K562 (cell line): ENCODE results near the gene ELOB. TPM values are rescaled to one million over a fixed set of nuclear protein-coding genes. Genes with fewer than 3 reads are reported as not detected.
A peak's percentile ranks its signal among the peaks of the same experiment; 100 is the strongest.

Experiments used
- BCOR ChIP-seq: fragments of 450-650 bp; IDR thresholded peaks from 2 replicates; pipeline ENCODE4 v1.6.1; 2016
- CREM ChIP-seq: IDR thresholded peaks from 2 replicates; pipeline ENCODE4 v1.6.1; 2014; ENCODE audit warnings: antibody characterized with exemption, low read depth
- FOXA1 ChIP-seq: fragments of 450-650 bp; IDR thresholded peaks from 2 replicates; pipeline ENCODE4 v1.6.1; 2016; ENCODE audit warnings: mild to moderate bottlenecking, borderline replicate concordance
- HIVEP1 ChIP-seq: fragments of 250-450 bp; sonication (Bioruptor Pico); IDR thresholded peaks from 2 replicates; pipeline ENCODE4 v1.4.0; 2020; ENCODE audit warnings: mild to moderate bottlenecking
- KDM1A ChIP-seq, 2 experiments: fragments of 450-650 bp; IDR thresholded peaks; 2 replicates each; pipeline ENCODE4 v1.6.1; 2016; ENCODE audit warnings: mild to moderate bottlenecking in 2 of 2
- MEIS2 ChIP-seq: fragments of 450-650 bp; IDR thresholded peaks from 2 replicates; pipeline ENCODE4 v1.6.1; 2014; ENCODE audit warnings: mild to moderate bottlenecking; ENCODE audit not compliant: partially characterized antibody
- MYNN ChIP-seq, 2 experiments: sonication (generic); formaldehyde crosslinking in 1 of 2; IDR thresholded peaks; 2 replicates each; pipeline versions ENCODE4 v1.5.0 to v1.6.1; 2016 to 2020; ENCODE audit warnings: antibody characterized with exemption in 1 of 2, missing genetic modification reagents in 1 of 2
- RAD51 ChIP-seq: fragments of 450-650 bp; IDR thresholded peaks from 2 replicates; pipeline ENCODE4 v1.7.1; 2016; ENCODE audit warnings: low read depth, mild to moderate bottlenecking, borderline replicate concordance
- RBM25 ChIP-seq: fragments of 200-400 bp; formaldehyde crosslinking; IDR thresholded peaks from 2 replicates; pipeline ENCODE4 v1.6.1; 2018; ENCODE audit warnings: low read length, low read depth, moderate library complexity; ENCODE audit not compliant: severe bottlenecking
- SPI1 ChIP-seq: IDR thresholded peaks from 2 replicates; pipeline ENCODE4 v1.6.1; 2011; ENCODE audit warnings: low read depth, low read length, control low read depth, borderline replicate concordance
- polyA plus RNA-seq, 8 experiments: library from polyadenylated mRNA; depleted of rRNA in 4 of 8; stranded (reverse) in 5 of 8; unstranded in 3 of 8; fragments of >200 nt; fragmentation: Nextera tagmentation in 2 of 8; fragmentation: Illumina TruSeq in 1 of 8; extraction: Ambion mirVana in 2 of 8; extraction: Trizol in 1 of 8; gene quantifications; 2 replicates each; pipeline versions ENCODE4 v1.2.1 to v1.2.3, GENCODE V29; 2011 to 2014; ENCODE audit warnings: inconsistent platforms in 1 of 8, missing spikeins in 1 of 8
- total RNA-seq, 7 experiments: library from RNA; depleted of rRNA in 6 of 7; stranded (reverse); fragments of >200 nt in 6 of 7; fragmentation: Illumina TruSeq in 2 of 7; extraction: Trizol in 2 of 7; gene quantifications; 2 replicates each; pipeline versions ENCODE4 v1.2.1 to v1.2.3, GENCODE V29; 2011 to 2021; ENCODE audit warnings: low replicate concordance in 1 of 7
- TF ChIP-seq, protein P1 (sequence below): fragments of 450-650 bp; IDR thresholded peaks from 2 replicates; pipeline ENCODE4 v1.6.1; 2016; ENCODE audit warnings: mild to moderate bottlenecking, moderate library complexity

The ELOB gene
- total and polyA plus RNA-seq, 9 of the 15 experiments (the other 6 are each of a cell fraction or from before 2014, with no cell fraction given): 63.2 to 791 (median 237) TPM

- TF ChIP-seq, protein P1, sequence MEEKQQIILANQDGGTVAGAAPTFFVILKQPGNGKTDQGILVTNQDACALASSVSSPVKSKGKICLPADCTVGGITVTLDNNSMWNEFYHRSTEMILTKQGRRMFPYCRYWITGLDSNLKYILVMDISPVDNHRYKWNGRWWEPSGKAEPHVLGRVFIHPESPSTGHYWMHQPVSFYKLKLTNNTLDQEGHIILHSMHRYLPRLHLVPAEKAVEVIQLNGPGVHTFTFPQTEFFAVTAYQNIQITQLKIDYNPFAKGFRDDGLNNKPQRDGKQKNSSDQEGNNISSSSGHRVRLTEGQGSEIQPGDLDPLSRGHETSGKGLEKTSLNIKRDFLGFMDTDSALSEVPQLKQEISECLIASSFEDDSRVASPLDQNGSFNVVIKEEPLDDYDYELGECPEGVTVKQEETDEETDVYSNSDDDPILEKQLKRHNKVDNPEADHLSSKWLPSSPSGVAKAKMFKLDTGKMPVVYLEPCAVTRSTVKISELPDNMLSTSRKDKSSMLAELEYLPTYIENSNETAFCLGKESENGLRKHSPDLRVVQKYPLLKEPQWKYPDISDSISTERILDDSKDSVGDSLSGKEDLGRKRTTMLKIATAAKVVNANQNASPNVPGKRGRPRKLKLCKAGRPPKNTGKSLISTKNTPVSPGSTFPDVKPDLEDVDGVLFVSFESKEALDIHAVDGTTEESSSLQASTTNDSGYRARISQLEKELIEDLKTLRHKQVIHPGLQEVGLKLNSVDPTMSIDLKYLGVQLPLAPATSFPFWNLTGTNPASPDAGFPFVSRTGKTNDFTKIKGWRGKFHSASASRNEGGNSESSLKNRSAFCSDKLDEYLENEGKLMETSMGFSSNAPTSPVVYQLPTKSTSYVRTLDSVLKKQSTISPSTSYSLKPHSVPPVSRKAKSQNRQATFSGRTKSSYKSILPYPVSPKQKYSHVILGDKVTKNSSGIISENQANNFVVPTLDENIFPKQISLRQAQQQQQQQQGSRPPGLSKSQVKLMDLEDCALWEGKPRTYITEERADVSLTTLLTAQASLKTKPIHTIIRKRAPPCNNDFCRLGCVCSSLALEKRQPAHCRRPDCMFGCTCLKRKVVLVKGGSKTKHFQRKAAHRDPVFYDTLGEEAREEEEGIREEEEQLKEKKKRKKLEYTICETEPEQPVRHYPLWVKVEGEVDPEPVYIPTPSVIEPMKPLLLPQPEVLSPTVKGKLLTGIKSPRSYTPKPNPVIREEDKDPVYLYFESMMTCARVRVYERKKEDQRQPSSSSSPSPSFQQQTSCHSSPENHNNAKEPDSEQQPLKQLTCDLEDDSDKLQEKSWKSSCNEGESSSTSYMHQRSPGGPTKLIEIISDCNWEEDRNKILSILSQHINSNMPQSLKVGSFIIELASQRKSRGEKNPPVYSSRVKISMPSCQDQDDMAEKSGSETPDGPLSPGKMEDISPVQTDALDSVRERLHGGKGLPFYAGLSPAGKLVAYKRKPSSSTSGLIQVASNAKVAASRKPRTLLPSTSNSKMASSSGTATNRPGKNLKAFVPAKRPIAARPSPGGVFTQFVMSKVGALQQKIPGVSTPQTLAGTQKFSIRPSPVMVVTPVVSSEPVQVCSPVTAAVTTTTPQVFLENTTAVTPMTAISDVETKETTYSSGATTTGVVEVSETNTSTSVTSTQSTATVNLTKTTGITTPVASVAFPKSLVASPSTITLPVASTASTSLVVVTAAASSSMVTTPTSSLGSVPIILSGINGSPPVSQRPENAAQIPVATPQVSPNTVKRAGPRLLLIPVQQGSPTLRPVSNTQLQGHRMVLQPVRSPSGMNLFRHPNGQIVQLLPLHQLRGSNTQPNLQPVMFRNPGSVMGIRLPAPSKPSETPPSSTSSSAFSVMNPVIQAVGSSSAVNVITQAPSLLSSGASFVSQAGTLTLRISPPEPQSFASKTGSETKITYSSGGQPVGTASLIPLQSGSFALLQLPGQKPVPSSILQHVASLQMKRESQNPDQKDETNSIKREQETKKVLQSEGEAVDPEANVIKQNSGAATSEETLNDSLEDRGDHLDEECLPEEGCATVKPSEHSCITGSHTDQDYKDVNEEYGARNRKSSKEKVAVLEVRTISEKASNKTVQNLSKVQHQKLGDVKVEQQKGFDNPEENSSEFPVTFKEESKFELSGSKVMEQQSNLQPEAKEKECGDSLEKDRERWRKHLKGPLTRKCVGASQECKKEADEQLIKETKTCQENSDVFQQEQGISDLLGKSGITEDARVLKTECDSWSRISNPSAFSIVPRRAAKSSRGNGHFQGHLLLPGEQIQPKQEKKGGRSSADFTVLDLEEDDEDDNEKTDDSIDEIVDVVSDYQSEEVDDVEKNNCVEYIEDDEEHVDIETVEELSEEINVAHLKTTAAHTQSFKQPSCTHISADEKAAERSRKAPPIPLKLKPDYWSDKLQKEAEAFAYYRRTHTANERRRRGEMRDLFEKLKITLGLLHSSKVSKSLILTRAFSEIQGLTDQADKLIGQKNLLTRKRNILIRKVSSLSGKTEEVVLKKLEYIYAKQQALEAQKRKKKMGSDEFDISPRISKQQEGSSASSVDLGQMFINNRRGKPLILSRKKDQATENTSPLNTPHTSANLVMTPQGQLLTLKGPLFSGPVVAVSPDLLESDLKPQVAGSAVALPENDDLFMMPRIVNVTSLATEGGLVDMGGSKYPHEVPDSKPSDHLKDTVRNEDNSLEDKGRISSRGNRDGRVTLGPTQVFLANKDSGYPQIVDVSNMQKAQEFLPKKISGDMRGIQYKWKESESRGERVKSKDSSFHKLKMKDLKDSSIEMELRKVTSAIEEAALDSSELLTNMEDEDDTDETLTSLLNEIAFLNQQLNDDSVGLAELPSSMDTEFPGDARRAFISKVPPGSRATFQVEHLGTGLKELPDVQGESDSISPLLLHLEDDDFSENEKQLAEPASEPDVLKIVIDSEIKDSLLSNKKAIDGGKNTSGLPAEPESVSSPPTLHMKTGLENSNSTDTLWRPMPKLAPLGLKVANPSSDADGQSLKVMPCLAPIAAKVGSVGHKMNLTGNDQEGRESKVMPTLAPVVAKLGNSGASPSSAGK: no peak
- TF ChIP-seq MYNN (IDR thresholded peaks at IDR 0.05) (no peak), MYNN (CRISPR knock-in tag; IDR thresholded peaks at IDR 0.05) (no peak), MEIS2 (no peak), HIVEP1 (no peak), SPI1 (no peak), BCOR (peak; percentile 30; the same call in 1 of the 2 replicates), CREM (no peak), FOXA1 (no peak), RBM25 (peak; percentile 51), RAD51 (no peak), KDM1A (IDR thresholded peaks at IDR 0.05) (0 out of 4 replicates have a peak, but pooled peaks of 1 of the 2 experiments have one; percentile 14)
These were observed 5.7 kb upstream of the ELOB start (continued) for GRCh38 chr16:2782583-2783351.
